Gastroesophageal sphincter (tissue), 3 donors: ENCODE data around the gene DACH1.

Experiments used
- EP300 ChIP-seq: sonication (generic); formaldehyde crosslinking; IDR thresholded peaks from one replicate; pipeline ENCODE4 v1.6.1; 2017; ENCODE audit warnings: antibody characterized with exemption, mild to moderate bottlenecking
- POLR2A ChIP-seq, 2 donors: fragments of 450-650 bp; IDR thresholded peaks; one replicate each; pipeline ENCODE4 v1.6.1; 2017; ENCODE audit warnings: antibody characterized with exemption in 2 of 2, mild to moderate bottlenecking in 2 of 2, moderate library complexity in 1 of 2
- TF ChIP-seq, protein P1 (sequence below), 4 experiments: fragments of 200-600 bp in 2 of 4; fragments of 450-650 bp in 2 of 4; sonication (generic) in 1 of 4; IDR thresholded peaks; one replicate each; pipeline ENCODE4 v1.5.1; 2017 to 2019; ENCODE audit warnings: antibody characterized with exemption in 4 of 4, mild to moderate bottlenecking in 2 of 4, moderate library complexity in 2 of 4

DNA sequence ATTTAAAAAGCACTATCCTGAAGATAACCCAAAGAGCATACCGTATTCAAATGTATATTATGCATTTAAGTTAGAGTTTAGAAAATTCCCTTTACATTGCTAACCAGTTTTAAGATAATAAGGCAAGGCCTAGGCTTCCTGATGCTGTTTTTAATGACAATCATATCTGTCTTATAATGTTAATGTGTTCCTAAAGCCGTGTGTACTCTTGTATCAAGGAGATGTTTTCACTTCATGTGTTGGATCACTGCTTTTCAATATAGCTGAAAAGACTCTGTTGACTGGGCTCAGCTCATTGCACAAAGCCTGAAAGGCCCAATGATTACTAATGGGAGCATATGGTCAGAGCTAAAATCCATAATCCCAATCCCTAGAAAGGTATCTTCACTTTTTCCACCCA lies 81.6 kb downstream of the DACH1 start:
- TF ChIP-seq, protein P1, sequence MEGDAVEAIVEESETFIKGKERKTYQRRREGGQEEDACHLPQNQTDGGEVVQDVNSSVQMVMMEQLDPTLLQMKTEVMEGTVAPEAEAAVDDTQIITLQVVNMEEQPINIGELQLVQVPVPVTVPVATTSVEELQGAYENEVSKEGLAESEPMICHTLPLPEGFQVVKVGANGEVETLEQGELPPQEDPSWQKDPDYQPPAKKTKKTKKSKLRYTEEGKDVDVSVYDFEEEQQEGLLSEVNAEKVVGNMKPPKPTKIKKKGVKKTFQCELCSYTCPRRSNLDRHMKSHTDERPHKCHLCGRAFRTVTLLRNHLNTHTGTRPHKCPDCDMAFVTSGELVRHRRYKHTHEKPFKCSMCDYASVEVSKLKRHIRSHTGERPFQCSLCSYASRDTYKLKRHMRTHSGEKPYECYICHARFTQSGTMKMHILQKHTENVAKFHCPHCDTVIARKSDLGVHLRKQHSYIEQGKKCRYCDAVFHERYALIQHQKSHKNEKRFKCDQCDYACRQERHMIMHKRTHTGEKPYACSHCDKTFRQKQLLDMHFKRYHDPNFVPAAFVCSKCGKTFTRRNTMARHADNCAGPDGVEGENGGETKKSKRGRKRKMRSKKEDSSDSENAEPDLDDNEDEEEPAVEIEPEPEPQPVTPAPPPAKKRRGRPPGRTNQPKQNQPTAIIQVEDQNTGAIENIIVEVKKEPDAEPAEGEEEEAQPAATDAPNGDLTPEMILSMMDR (IDR thresholded peaks at IDR 0.05), result no peak
- TF ChIP-seq POLR2A (IDR thresholded peaks at IDR 0.05), result no peak
- no peak for TF ChIP-seq EP300
